Measurements from ENCODE around the gene CDON.

GRCh38 chr11:125950696-125951651 is 111.7 kb downstream of the CDON start:
- no peak for TF ChIP-seq CTCF (IDR thresholded peaks at IDR 0.05)
- no peak for TF ChIP-seq EZH2phosphoT487 (IDR thresholded peaks at IDR 0.05)
- TF ChIP-seq EZH2 (IDR thresholded peaks at IDR 0.05), result no peak
